Endothelial cell of umbilical vein (primary cell): Measurements from ENCODE around the gene ARHGDIB.

Experiments used
- EZH2 ChIP-seq: IDR thresholded peaks from 2 replicates; pipeline ENCODE4 v1.6.1; 2012; ENCODE audit warnings: borderline replicate concordance, low read depth, mild to moderate bottlenecking, moderate library complexity, low read length, inconsistent platforms; ENCODE audit not compliant: severe bottlenecking
- FOS ChIP-seq: IDR thresholded peaks from 2 replicates; pipeline ENCODE4 v1.6.1; 2011; ENCODE audit warnings: mild to moderate bottlenecking, low read length, moderate library complexity, borderline replicate concordance; ENCODE audit not compliant: insufficient read depth
- MYC ChIP-seq: IDR thresholded peaks from one replicate; pipeline ENCODE4 v1.6.1; 2011; ENCODE audit warnings: mild to moderate bottlenecking, low read depth, low read length
- POLR2A ChIP-seq: IDR thresholded peaks from 2 replicates; pipeline ENCODE4 v1.6.1; 2012; ENCODE audit warnings: low read depth, mild to moderate bottlenecking, control low read depth, low read length
- POLR2AphosphoS5 ChIP-seq: IDR thresholded peaks from 2 replicates; pipeline ENCODE4 v1.6.1; 2012; ENCODE audit warnings: low read depth, mild to moderate bottlenecking, control low read depth, low read length, moderate library complexity; ENCODE audit not compliant: insufficient read depth
- TF ChIP-seq, protein P1 (sequence below), 2 donors: IDR thresholded peaks; 1 replicate in 1 of 2; 2 replicates in 1 of 2; pipeline ENCODE4 v1.5.1; 2011; ENCODE audit warnings: low read length in 2 of 2, mild to moderate bottlenecking in 2 of 2, moderate library complexity in 2 of 2, control low read depth in 1 of 2, inconsistent platforms in 1 of 2, low read depth in 1 of 2; ENCODE audit not compliant: insufficient read depth in 1 of 2; ENCODE audit errors: extremely low read depth in 1 of 2

- TF ChIP-seq POLR2A = no peak
- no peak for TF ChIP-seq EZH2
- TF ChIP-seq, protein P1, sequence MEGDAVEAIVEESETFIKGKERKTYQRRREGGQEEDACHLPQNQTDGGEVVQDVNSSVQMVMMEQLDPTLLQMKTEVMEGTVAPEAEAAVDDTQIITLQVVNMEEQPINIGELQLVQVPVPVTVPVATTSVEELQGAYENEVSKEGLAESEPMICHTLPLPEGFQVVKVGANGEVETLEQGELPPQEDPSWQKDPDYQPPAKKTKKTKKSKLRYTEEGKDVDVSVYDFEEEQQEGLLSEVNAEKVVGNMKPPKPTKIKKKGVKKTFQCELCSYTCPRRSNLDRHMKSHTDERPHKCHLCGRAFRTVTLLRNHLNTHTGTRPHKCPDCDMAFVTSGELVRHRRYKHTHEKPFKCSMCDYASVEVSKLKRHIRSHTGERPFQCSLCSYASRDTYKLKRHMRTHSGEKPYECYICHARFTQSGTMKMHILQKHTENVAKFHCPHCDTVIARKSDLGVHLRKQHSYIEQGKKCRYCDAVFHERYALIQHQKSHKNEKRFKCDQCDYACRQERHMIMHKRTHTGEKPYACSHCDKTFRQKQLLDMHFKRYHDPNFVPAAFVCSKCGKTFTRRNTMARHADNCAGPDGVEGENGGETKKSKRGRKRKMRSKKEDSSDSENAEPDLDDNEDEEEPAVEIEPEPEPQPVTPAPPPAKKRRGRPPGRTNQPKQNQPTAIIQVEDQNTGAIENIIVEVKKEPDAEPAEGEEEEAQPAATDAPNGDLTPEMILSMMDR (IDR thresholded peaks at IDR 0.05; ENCODE audit: extremely low read depth in 1 of 2, insufficient read depth in 1 of 2, low read depth in 1 of 2, low read length in 2 of 2) = no peak
- TF ChIP-seq MYC = no peak
- TF ChIP-seq POLR2AphosphoS5 = no peak
- no peak for TF ChIP-seq FOS
These were observed 745 bp upstream of the ARHGDIB start for GRCh38 chr12:14962153-14962539.
